NCI-H526 (cell line): ENCODE results near the gene CDYL2.

Experiments used
- DNase-seq, 2 experiments: peaks; one replicate each; lab custom pipeline; 2025; lab: John Stamatoyannopoulos, UW

CDYL2 gene

DNA sequence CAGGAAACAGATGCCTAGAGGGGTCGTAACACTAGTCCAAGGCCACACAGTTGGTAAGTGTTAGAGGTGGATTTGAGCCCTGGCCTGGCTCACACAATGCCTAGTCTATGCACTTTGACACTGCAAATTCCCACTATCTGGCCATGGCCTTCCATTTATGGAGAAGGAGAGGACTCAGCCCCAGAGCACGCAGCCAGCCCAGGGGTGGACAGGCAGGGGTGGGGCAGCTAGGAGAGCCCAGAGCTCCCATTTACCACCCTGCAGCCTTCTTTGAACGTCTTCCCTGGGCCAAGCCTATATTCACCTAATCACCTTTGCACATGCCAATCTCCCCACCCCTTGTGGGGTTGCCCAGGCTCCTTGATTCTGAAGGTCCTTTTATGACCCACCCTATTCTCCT, 182.4 kb downstream of the CDYL2 start:
- no peak for DNase-seq

DNA sequence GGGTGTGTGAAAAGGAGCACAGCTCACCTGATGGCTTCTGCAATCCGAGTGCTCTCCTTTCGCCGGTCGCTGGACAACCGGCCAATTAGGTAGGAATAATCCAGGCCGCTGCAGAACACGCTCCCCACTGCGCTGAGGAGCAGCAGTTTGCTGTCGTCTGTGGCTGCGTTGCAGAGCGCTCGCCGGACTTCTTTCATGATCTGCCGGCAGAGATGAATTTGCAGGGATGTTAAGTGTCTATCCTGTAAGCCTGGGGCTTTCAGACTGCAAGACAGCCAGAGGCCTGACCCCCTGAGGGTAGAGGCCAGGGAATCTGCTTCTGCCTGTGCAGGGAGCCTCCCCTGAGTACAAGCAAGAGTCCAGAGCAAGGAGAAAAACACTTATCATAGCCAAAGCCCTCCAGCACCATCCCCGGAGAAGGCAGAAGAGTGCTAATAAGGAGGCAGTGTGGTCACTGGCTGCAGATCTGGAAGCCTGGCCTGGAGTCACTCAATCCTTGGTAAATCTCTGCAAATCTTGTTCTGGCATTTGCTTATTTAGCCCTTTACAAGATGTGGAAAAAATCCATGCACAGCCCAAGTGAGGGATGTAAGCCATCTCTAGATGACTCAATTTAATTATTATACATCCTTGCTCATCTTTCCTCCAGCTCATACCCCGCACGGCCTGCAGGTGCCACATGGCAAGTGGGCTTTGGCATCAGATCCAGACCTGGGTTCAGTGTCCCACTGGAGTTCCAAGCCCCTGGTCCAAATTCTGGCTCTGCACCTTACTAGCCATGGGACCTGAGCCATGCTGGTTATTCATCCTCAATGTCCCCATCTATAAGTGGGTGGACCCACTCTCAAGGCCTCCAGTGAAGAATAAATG, 183.4 kb downstream of the CDYL2 start:
- no peak for DNase-seq

DNA sequence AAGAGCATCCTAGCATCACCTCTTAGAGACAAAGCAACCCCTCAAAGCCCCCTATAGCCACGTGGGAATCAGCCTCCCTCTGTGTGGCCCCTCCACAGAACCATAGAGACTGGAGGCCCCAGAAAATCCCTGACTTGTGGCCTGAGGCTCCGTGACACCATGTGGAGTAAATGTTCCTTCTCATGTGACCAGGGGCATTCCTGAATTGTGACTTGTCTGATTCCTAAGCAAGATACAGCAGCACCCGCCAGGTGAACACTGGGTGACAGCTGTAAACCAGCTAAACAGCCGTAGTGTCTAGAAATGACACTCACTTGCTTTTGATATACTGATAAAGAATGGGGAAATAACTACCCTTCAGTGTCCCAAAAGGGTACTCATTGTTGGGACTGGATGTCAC, 184.6 kb downstream of the CDYL2 start:
- no peak for DNase-seq

DNA sequence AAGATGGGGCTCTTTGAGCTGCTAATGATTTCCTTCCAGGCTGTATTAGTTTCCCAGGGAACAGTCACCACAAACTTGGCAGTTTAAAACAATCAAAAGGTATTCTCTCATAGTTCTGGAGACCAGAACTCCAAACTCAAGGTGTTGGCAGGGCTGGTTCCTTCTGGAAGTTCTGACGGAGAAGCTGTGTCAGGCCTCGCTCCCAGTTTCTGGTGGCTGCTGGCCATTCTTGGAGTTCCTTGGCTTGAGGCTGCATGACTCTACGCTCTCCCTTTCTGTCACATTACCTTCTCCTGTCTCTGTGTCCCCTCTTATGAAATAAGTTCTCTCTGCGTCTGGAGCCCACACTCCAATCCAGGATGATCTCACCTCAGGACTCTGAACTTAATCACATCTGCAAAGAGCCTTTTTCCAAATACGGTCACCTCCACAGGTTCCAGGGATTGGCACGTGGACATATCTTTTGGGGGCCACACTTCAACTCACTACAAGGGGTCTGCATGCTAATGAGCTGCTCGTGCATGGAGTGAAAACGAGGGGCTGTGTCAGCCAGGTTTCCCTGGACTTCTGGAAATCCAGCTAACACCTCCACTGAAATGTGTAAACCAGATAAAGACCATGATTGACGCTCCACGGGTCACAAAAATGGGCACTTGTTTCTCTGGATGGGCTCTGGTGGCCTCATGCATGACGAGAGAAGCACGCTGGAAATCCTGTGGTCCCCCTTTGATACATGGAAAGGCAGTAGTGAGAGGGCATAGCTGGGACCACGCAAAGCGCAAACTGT, 185.3 kb downstream of the CDYL2 start:
- no peak for DNase-seq

DNA sequence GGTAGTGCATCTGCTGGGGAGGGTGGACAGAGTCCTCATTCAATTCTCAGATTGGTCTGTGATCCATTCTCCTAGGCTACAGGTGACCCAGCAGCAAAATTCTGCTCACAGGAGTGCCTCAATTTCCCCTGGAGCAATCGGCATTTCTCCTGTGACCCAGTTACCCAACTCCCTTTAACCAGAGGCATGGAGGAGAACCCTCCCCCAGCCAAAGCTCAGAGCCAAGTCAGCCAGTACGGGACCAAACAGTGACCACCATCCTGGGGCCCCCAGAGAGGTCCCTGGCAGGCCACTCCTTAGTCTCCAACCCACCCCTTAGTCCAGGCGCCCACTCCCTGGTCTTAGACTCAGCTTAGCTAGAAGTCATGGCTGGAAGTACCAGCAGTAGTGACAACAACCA, 188.0 kb downstream of the CDYL2 start:
- no peak for DNase-seq

DNA sequence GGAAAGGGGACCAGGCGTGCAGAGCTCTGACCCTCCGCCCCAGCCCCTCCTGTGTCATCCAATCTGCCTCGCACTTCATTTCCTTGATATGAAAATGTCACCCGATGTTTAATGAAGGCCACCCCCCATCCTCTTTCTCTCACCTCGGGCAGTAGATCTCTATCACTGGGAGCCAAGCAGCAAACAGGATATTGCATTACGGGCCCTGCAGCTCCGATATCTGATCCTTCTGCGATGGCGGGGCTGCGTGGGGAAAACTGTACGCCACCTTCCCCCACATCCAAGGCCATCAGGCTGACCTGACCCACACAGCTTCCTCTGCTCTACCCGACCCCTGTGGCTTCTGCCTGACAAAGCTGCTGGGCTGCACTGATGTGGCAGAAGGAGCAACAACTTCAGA, 188.7 kb downstream of the CDYL2 start:
- DNase-seq = no peak

DNA sequence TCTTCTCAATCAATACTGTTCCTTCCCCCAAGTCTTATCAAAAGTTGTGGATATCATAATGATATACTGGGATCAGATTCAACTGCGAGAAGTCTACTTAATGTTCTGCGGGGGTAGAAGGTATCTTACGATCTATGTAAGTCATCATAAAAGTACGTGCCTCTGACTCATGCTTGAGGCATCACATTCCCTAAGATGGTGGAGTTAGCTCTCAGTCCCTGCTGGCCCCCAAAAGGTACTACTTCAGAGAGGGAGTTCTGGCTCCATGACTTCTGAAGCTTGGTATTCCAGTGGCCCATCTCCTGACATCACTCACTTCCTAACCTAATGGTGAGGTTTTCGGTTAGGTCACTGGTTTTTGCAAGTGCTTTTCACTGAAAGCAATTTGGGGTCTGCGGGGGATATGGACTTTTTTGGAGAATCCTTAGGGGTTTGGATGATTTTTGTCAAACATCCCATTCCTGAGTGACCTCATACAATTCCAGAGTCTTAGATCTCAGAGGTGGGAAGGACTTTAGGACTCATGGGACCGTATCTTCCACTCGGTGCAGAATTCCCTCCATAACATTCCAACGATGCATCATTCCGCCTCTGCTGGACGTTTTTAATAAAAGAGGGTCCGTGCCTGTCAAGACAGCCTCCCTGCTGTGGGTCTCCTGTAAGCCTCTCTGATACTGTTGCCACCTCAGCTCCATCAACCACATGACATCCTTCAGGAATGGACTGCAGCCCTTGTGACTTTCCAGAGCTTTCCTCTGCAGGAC, 189.3 kb downstream of the CDYL2 start:
- DNase-seq = no peak

DNA sequence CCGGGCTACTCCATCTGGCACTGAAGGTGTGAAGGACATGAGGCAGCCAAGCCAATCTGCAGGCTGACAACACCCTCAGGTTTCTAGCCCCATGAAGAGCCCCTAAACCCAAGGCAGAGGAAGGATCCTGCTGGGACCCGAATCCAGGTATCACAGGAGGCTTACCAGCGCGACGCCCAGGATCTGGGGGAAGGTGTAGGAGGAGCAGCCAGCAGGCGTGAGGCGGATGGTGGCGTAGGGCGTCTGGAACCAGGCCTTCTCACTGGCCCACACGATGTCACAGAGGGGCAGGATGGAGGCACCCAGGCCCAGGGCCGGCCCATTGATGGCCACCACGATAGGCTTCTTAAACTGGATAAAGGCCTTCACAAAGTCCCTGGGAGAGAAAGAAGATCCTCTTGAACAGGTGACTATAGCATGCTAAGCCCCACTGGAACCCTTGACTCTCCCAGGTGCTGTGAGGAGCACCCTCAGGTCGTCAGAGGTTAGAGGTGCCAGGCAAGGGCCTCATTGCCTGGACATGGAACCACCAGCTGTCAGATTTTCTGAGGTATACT, 191.9 kb downstream of the CDYL2 start:
- no peak for DNase-seq

DNA sequence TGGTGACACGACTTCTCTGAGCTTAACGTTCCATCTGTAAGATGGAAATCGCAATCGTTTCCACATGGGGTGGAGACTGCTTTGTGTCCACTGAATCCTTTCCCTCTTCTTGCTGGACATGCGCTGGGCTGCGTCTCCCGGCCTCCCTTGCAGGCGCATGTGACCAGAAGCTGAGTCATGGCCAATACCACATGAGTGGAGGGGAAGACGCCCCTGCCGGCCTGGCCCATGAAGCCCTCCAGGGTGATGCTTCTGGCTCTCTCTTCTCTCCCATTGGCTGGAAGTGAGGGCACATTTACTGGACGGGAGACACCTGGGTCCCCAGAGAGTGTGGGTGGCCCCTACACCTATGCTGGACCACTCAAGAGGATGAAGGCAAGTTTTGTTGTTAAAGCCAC, 192.5 kb downstream of the CDYL2 start:
- DNase-seq = no peak

DNA sequence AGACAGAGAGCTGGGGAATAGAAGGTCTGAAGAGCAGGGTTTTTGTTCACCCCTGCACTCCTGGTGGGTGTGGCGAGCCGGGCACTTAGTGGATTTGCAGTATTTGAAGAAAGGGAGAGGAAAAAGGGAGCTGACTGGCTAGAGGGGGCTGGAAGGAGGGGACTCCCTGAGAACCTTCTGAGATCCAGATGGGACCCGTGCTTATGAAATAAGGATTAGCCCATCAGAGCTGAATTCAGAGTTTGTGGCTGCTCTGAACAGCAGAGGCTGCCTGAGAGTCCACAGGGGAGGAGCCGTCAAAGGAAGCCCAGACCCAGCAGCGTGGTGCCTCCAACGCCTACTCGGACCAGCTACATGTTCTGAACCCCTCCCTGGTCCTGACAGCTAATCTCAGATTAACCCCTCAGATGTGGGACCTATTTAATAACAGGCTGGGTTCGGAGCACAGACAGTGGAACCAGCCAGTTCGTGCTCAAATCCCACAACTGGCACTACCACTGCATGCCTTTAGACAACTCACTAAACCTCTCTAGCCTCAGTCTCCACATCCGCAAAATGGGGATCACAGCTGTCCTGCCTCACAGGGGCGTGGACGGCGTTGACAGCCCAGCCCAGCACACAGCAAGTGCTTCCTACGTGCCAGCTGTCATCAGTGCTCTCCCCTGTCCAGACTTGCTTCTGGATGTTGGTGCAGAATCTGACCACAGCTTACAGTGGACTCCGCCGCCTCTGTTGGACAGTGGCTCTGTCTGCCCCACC, 193.0 kb downstream of the CDYL2 start:
- DNase-seq = no peak

DNA sequence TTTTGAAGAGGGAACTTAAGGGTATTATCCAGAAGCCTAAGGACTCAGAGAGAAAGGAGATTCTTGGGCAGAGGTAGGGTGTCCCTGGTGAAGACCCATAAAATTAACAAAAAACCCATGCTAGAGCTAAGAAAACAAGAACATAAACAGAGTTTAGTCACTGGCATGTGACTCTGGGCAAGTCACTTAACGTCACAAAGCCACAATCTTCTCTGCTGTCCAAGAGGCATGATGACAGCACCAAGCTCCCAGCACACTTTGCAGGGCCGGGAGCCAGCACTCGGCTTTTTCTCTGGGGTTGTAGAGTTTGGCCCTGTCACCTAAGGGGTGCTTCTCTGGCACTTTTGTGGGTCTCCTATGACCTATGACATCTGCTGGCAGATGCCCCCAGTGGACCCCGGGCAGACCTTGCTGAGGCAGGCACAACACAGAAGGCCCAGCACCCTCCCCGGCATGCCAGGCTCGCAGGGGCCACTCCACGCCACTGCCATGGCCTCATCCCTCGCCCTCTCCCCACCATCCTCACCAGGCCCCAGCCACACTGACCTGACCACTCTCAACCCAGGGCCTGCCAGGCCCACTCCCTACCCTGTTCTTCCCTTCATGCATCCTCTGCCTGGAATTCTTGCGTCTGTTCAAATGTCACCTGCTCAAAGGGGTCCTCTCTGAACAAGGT, 193.8 kb downstream of the CDYL2 start:
- DNase-seq = no peak

DNA sequence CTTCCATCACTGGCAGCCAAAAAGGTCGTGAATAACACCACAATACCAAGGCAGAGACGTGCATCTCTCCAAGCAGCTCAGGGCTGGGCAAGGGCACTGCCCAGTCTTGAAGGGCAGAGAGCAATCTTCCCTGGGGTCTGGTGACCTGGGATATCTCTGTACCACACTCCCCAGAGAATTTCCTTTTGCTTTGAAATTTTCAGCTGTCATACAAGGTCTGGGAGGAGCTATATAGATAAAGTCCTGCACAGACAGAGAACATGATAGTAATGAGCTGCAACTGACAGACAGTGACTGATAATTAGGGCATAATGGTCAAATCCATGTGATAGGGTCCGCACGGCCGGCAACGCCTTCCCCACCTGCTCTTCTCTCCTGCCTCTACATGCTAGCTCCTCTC, 195.5 kb downstream of the CDYL2 start:
- DNase-seq = no peak

DNA sequence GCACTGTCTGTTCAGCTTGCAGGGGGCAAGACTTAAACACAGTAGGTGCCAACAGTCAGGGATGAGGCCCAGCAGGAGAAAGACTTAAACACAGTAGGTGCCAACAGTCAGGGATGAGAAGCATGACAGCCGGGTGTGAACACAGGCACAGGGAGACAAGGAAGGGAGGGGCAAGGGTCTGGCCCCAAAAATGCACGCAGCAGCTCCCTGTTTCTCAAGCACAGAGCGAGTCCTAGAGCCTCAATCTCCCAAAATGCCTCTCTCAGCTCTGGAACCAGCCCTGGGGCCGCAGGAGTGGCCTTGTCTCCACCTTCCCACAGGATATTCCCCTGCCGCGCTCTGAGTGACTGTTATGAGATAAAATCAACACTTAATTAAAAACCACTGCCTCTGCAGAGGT, 197.2 kb downstream of the CDYL2 start:
- DNase-seq = no peak

DNA sequence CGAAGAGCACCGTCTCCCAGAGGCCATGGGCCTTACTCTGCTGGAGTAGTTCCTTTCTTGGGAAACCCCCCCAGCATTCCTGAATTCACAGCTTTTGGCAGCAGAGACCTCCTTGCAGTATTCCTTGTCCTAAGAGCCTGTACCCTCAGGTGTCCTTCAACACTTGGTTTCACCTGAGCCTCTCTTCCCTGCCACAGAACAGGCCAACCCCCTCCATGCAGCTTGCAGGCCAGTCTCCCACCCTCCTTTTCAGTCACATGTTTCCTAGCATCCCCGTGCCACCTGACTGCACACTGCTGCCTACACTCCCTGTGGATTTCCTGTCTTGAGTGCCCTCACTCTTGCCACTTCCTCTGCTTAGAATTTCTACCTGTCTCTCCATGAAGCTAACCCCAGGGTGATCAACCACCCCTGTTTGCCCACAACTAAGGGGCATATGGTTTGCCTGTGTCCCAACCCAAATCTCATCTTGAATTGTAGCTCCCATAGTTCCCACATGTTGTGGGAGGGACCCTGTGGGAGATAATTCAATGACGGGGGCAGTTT, 198.1 kb downstream of the CDYL2 start:
- no peak for DNase-seq

DNA sequence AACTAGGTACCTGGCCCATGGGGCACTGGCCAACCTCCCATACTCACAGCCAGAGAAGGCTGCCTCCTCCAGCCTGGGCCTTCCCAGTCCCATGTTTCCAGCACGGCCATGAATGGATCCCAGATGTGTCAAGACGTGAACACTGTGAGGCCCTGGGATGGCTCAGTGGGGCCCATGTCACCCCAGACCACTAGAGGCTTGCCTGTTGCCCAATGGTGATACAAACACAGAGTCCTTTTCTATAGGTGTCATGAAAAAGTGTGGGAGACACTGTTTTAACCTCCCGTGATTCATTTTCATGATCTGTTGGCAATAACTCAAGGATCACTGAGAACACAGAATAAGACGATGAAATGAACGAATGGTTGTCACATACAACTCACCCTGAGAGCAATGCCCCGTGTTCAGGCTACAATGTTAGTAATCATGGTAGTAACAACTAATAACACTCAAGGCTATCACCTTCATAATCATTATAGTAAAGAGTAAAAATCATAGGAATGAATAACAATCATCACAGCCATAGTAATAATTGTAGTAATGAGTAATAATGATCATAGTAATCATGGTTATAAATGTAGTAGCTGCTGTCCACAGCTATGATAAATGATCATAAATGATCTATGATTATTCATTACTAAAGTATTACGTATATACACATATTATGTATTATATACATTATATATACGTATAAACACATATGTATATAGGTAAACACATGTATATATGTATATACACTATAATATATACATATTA, 199.6 kb downstream of the CDYL2 start:
- DNase-seq = no peak

DNA sequence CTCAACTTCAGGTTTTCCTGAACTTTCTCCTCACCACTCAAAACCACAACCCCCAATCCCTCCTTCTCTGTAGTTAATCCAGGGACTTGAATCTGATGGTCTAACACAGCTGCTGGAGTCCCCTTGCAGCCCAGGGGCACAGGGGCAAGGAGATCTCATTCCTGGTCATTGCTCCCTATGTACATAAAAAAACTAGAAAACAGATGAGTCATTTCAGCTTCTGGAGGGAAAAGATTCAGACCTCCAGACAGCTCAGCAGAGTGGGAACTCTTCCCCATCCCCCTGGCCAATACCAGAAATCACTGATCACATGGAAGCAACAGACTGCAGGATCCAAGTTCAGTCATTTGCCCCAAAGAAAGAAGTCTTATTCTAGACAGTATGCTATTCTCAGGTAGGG, 201.5 kb downstream of the CDYL2 start:
- DNase-seq = no peak

DNA sequence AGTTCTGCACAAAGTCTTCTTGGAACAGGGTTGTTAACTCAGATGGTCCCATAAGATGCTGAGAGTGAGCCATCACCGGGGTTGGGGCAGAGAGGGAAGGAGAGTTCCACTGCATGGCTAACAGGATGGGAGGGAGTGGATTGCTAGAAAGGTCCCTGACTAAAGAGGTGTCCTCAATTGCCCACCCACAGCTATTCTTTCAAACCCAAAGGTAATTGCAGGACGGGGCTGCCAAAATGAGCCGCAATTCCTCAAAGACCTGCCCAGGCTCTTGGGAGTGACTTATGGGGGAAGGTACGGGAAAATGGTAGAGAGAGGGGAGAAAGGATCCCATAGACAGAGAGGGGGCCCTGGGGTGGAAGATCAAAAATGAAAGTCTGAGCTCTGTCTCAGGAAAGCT, 203.2 kb downstream of the CDYL2 start:
- no peak for DNase-seq

DNA sequence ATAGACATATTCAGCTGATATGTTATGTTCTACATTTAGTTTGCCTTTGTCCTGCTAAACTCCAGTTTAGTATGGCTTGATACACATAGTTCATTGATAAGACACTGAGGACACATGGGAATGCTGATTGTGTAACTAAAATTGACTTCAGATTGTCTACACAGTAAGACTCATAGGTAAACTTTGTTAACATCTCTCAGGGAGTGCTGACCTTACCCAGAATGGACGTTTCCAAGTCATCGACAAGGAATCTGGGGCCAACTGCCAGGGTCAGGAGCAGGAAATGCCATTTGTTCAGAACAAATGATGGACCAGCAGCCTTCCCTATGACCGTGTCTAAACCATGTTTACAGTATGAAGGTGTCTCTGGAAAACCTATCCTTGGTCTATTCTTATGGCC, 204.9 kb downstream of the CDYL2 start:
- DNase-seq = no peak

DNA sequence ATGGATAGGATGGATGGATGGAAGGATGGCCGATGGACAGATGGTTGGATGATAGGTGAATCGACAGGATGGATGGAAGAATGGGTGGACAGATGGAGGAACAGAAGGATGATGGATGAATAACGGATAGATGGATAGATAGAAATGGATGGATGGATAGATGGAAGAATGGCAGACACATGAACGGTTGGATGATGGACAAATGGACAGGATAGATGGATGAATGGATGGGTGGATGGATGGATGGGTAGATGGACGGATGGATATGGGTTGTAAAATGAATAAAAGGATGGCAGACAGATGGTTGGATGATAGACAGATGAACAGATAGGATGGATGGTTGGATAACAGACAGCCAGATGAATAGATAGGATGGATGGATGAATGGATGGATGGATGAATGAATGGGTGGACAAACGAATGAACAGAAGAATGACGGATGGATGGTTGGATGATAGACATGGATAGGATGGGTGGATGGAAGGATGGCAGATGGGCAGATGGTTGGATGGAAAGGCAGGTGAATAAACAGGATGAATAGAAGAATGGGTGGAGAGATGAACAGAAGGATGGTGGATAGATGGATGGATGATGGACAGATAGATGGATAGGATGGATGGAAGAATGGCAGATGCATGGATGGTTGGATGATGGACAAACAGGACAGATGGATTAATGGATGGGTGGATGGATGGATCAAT, 207.7 kb downstream of the CDYL2 start:
- DNase-seq = no peak
